ENCODE results near the gene GOLPH3. TPM values are rescaled to one million over a fixed set of nuclear protein-coding genes. Genes with fewer than 3 reads are reported as not detected.
A peak's percentile ranks its signal among the peaks of the same experiment; 100 is the strongest.

GOLPH3 gene
- total RNA-seq, 1 experiment from 2014 or later, result 69.2 TPM

GRCh38 chr5:32201122-32201753 is 27.1 kb upstream of the GOLPH3 start:
- RAD21 ChIA-PET (ENCODE audit: low non-redundant PET in 1 of 2, low total read pairs in 2 of 2, uncharacterized antibody in 2 of 2, unreplicated experiment in 2 of 2), result no interaction called here
- intact Hi-C loops (cut with micrococcal nuclease), result no loop called here
- no peaks in the 10 kb centered on the region for H3K9me2 ChIP-seq (ENCODE audit: insufficient read depth)
- no peak overlapping the region for H3K27ac ChIP-seq (ENCODE audit: low read depth, low read length)
- peak overlapping the region; percentile 80 for H2AFZ ChIP-seq (ENCODE audit: low read depth, low read length, poor library complexity, severe bottlenecking)
- no peak overlapping the region; the same call in 1 of the 2 replicates for H3K9ac ChIP-seq (ENCODE audit: low read length)
- H3K79me2 ChIP-seq (ENCODE audit: insufficient read depth, low read length), result no peaks in the 10 kb centered on the region
- no peak for ATAC-seq
- H3K27me3 ChIP-seq (ENCODE audit: insufficient read depth, low read length), result no peaks in the 10 kb centered on the region
- H3K4me3 ChIP-seq (replicated peaks in 1 of 2; ENCODE audit: low read depth in 1 of 2, low read length in 2 of 2), result peak overlapping the region; percentile 6 to 44; a peak in 2 of 4 replicates
- no peak for DNase-seq (ENCODE audit: low read depth, low spot score)
- no peaks in the 10 kb centered on the region for H3K36me3 ChIP-seq (ENCODE audit: control insufficient read depth in 1 of 2, insufficient read depth in 2 of 2, low read length in 2 of 2)
- no peaks in the 10 kb centered on the region for H4K20me1 ChIP-seq (ENCODE audit: insufficient read depth)
- POLR2A ChIA-PET, result interaction anchor here (0.6 kb wide), 1 partner anchor 64 kb away, joined by 4 read pairs; no protein-coding TSS in a partner anchor
- no peak for TF ChIP-seq TCF7L2 (IDR thresholded peaks at IDR 0.05; ENCODE audit: borderline replicate concordance, extremely low read depth, insufficient read depth, insufficient read length)
- H3K4me2 ChIP-seq (ENCODE audit: low read length), result peak overlapping the region; percentile 55
- no peaks in the 10 kb centered on the region for H3K9me3 ChIP-seq (ENCODE audit: control insufficient read depth in 1 of 2, insufficient read depth in 1 of 2, low read depth in 1 of 2, low read length in 2 of 2)
- CTCF ChIA-PET, result interaction anchor here (1.0 kb wide), 1 partner anchor 389 kb away, joined by 3 read pairs; no protein-coding TSS in a partner anchor
- peaks cover 13 to 28% of the 10 kb centered on the region in 2 experiments for H3K4me1 ChIP-seq (ENCODE audit: control insufficient read depth in 1 of 2, insufficient read depth in 2 of 2, low read length in 2 of 2)
- BruUV-seq (replicated peaks), result no TSS peak

GRCh38 chr5:32197032-32197431 is 22.9 kb upstream of the GOLPH3 start:
- DNase-seq (ENCODE audit: low read depth, low spot score) (no peak), ATAC-seq (no peak)
- Histone ChIP-seq H3K9me3 (ENCODE audit: control insufficient read depth in 1 of 2, insufficient read depth in 1 of 2, low read depth in 1 of 2, low read length in 2 of 2) (no peaks in the 10 kb centered on the region), H3K9me2 (ENCODE audit: insufficient read depth) (no peaks in the 10 kb centered on the region), H3K36me3 (ENCODE audit: control insufficient read depth in 1 of 2, insufficient read depth in 2 of 2, low read length in 2 of 2) (no peaks in the 10 kb centered on the region), H3K4me1 (ENCODE audit: control insufficient read depth in 1 of 2, insufficient read depth in 2 of 2, low read length in 2 of 2) (peaks cover 23 to 29% of the 10 kb centered on the region in 2 experiments), H3K27ac (ENCODE audit: low read depth, low read length) (no peak overlapping the region), H4K20me1 (ENCODE audit: insufficient read depth) (no peaks in the 10 kb centered on the region), H3K4me2 (ENCODE audit: low read length) (no peak overlapping the region), H3K9ac (ENCODE audit: low read length) (no peak overlapping the region), H3K4me3 (replicated peaks in 1 of 2; ENCODE audit: low read depth in 1 of 2, low read length in 2 of 2) (no peak overlapping the region), H3K27me3 (ENCODE audit: insufficient read depth, low read length) (no peaks in the 10 kb centered on the region), H3K79me2 (ENCODE audit: insufficient read depth, low read length) (no peaks in the 10 kb centered on the region), H2AFZ (ENCODE audit: low read depth, low read length, poor library complexity, severe bottlenecking) (no peak overlapping the region)
- POLR2A ChIA-PET, result no interaction called here
- CTCF ChIA-PET, result no interaction called here
- RAD21 ChIA-PET (ENCODE audit: low non-redundant PET in 1 of 2, low total read pairs in 2 of 2, uncharacterized antibody in 2 of 2, unreplicated experiment in 2 of 2), result no interaction called here
- intact Hi-C loops (cut with micrococcal nuclease), result no loop called here
- no TSS peak for BruUV-seq (replicated peaks)
- TF ChIP-seq ZNF274 (IDR thresholded peaks at IDR 0.05; ENCODE audit: low read depth, low read length) (no peak), SIN3A (IDR thresholded peaks at IDR 0.05; ENCODE audit: low read depth) (no peak), ZFX (IDR thresholded peaks at IDR 0.05) (no peak), FOSL1 (IDR thresholded peaks at IDR 0.05; ENCODE audit: low read depth) (no peak), SP1 (IDR thresholded peaks at IDR 0.05; ENCODE audit: low read depth) (no peak), SRF (IDR thresholded peaks at IDR 0.05; ENCODE audit: low read depth) (no peak), POLR2A (IDR thresholded peaks at IDR 0.05; ENCODE audit: borderline replicate concordance, extremely low read depth, insufficient read depth, insufficient read length) (no peak), POLR2AphosphoS5 (IDR thresholded peaks at IDR 0.05; ENCODE audit: low read depth, low read length) (no peak), CBX3 (IDR thresholded peaks at IDR 0.05; ENCODE audit: low read depth) (no peak), EZH2 (IDR thresholded peaks at IDR 0.05) (no peak), YY1 (IDR thresholded peaks at IDR 0.05; ENCODE audit: extremely low read depth, insufficient replicate concordance, low read depth, low read length) (no peak), EGR1 (IDR thresholded peaks at IDR 0.05; ENCODE audit: low read depth) (no peak)
- TF ChIP-seq, protein P1, sequence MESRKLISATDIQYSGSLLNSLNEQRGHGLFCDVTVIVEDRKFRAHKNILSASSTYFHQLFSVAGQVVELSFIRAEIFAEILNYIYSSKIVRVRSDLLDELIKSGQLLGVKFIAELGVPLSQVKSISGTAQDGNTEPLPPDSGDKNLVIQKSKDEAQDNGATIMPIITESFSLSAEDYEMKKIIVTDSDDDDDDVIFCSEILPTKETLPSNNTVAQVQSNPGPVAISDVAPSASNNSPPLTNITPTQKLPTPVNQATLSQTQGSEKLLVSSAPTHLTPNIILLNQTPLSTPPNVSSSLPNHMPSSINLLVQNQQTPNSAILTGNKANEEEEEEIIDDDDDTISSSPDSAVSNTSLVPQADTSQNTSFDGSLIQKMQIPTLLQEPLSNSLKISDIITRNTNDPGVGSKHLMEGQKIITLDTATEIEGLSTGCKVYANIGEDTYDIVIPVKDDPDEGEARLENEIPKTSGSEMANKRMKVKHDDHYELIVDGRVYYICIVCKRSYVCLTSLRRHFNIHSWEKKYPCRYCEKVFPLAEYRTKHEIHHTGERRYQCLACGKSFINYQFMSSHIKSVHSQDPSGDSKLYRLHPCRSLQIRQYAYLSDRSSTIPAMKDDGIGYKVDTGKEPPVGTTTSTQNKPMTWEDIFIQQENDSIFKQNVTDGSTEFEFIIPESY (IDR thresholded peaks at IDR 0.05; ENCODE audit: extremely low read depth, insufficient replicate concordance, low read length), result no peak
- TF ChIP-seq, protein P2, sequence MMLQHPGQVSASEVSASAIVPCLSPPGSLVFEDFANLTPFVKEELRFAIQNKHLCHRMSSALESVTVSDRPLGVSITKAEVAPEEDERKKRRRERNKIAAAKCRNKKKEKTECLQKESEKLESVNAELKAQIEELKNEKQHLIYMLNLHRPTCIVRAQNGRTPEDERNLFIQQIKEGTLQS (IDR thresholded peaks at IDR 0.05), result no peak
- TF ChIP-seq, protein P3, sequence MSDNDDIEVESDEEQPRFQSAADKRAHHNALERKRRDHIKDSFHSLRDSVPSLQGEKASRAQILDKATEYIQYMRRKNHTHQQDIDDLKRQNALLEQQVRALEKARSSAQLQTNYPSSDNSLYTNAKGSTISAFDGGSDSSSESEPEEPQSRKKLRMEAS (IDR thresholded peaks at IDR 0.05), result no peak
- TF ChIP-seq, protein P4, sequence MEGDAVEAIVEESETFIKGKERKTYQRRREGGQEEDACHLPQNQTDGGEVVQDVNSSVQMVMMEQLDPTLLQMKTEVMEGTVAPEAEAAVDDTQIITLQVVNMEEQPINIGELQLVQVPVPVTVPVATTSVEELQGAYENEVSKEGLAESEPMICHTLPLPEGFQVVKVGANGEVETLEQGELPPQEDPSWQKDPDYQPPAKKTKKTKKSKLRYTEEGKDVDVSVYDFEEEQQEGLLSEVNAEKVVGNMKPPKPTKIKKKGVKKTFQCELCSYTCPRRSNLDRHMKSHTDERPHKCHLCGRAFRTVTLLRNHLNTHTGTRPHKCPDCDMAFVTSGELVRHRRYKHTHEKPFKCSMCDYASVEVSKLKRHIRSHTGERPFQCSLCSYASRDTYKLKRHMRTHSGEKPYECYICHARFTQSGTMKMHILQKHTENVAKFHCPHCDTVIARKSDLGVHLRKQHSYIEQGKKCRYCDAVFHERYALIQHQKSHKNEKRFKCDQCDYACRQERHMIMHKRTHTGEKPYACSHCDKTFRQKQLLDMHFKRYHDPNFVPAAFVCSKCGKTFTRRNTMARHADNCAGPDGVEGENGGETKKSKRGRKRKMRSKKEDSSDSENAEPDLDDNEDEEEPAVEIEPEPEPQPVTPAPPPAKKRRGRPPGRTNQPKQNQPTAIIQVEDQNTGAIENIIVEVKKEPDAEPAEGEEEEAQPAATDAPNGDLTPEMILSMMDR (IDR thresholded peaks at IDR 0.05 in 2 of 3, conservative IDR thresholded peaks at IDR 0.05 in 1 of 3; ENCODE audit: borderline replicate concordance in 1 of 3, insufficient read depth in 1 of 3, low read depth in 2 of 3, low read length in 2 of 3), result no peak

All from HCT116 (cell line).